ENCODE measurements around the gene PLXDC1. TPM values are rescaled to one million over a fixed set of nuclear protein-coding genes. Genes with fewer than 3 reads are reported as not detected.

Gene PLXDC1
- total RNA-seq, 6 experiments from 2014 or later: 0.11 to 1.6 (median 0.54) TPM

GRCh38 chr17:39175695-39176093 is 24.3 kb upstream of the PLXDC1 start:
- DNase-seq (no peak), ATAC-seq (no peak)
- no peaks in the 10 kb centered on the region for H3K9me3 ChIP-seq
- WGBS (ENCODE audit: insufficient coverage, low coverage, low lambda C conversion rate, missing lambda C conversion rate): no CpG with 5 or more reads among the region's 10 CpGs
- intact Hi-C loops (cut with DNase I): no loop called here
- H3K4me1 ChIP-seq: no peaks in the 10 kb centered on the region
- no peaks in the 10 kb centered on the region for H3K27me3 ChIP-seq
- TF ChIP-seq, protein P1, sequence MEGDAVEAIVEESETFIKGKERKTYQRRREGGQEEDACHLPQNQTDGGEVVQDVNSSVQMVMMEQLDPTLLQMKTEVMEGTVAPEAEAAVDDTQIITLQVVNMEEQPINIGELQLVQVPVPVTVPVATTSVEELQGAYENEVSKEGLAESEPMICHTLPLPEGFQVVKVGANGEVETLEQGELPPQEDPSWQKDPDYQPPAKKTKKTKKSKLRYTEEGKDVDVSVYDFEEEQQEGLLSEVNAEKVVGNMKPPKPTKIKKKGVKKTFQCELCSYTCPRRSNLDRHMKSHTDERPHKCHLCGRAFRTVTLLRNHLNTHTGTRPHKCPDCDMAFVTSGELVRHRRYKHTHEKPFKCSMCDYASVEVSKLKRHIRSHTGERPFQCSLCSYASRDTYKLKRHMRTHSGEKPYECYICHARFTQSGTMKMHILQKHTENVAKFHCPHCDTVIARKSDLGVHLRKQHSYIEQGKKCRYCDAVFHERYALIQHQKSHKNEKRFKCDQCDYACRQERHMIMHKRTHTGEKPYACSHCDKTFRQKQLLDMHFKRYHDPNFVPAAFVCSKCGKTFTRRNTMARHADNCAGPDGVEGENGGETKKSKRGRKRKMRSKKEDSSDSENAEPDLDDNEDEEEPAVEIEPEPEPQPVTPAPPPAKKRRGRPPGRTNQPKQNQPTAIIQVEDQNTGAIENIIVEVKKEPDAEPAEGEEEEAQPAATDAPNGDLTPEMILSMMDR (IDR thresholded peaks at IDR 0.05): no peak
- TF ChIP-seq POLR2A (IDR thresholded peaks at IDR 0.05): no peak
- no peaks in the 10 kb centered on the region for H3K36me3 ChIP-seq
- no peak overlapping the region for H3K27ac ChIP-seq
- H3K4me3 ChIP-seq: no peak overlapping the region

DNA sequence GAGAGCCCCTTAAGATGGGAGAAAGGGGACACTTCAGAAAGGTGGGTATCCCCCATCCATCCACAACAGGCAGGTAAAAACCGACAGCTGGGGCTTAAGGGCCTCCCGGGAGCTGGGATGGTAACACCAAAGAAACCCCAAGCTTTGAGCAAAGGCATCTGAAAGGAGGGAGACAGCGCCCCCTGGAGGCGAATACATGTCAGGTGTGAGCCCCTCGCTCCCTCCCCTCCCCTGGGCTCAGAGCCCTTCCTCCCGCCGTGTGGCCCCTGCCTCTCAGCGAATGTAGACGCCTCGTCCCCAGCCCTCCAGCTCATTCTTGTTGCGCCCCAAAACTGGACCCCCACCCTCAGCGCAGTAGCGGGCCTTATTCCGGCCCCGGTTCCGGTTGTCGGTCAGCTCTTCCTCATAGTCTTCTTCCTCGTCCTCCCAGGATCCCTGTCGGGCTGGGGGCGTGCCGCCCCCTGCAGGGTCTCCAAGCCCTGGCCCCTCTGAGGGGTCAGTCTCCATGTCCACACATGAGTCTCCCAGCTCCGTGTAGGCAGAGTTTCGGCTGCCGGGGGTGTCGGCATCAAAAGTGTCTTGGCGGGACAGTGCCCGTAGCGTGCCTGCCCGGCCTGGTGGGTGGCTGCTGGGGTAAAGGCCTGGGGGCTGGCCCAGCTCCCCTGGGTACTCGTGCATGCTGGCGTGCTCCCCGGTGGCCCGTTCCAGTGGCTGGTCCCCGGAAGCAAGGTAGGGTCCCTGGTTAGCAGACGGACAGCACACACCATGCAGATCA is 23.7 kb upstream of the PLXDC1 start:
- 31% methylated on average over 19 of the region's 35 CpGs for WGBS (ENCODE audit: insufficient coverage, low coverage, low lambda C conversion rate, missing lambda C conversion rate)
- intact Hi-C loops (cut with DNase I): no loop called here

GRCh38 chr17:39173526-39174274 is 22.3 kb upstream of the PLXDC1 start:
- no peaks in the 10 kb centered on the region for H3K9me3 ChIP-seq
- no peak overlapping the region for H3K4me3 ChIP-seq
- no peak for TF ChIP-seq POLR2A (IDR thresholded peaks at IDR 0.05)
- TF ChIP-seq, protein P1 (IDR thresholded peaks at IDR 0.05): no peak
- H3K36me3 ChIP-seq: no peaks in the 10 kb centered on the region
- 55% methylated on average over 6 of the region's 10 CpGs for WGBS (ENCODE audit: insufficient coverage, low coverage, low lambda C conversion rate, missing lambda C conversion rate)
- no peaks in the 10 kb centered on the region for H3K4me1 ChIP-seq
- ATAC-seq (peak in 1 of 4 donors; percentile 6), DNase-seq (no peak)
- H3K27me3 ChIP-seq: no peaks in the 10 kb centered on the region
- intact Hi-C loops (cut with DNase I): no loop called here
- no peak overlapping the region for H3K27ac ChIP-seq

More for the DNA sequence above, 23.7 kb upstream of the PLXDC1 start:
- H3K4me3 ChIP-seq: no peak overlapping the region
- H3K36me3 ChIP-seq: no peaks in the 10 kb centered on the region
- H3K9me3 ChIP-seq: no peaks in the 10 kb centered on the region
- peak; percentile 51 to 77 (median 74) for ATAC-seq
- H3K27ac ChIP-seq: no peak overlapping the region
- H3K4me1 ChIP-seq: no peaks in the 10 kb centered on the region
- TF ChIP-seq POLR2A (IDR thresholded peaks at IDR 0.05): no peak
- TF ChIP-seq, protein P1 (IDR thresholded peaks at IDR 0.05): peak; percentile 59 to 83 (median 79)
- no peaks in the 10 kb centered on the region for H3K27me3 ChIP-seq
- DNase-seq: peak in 1 of 3 donors; percentile 60

DNA sequence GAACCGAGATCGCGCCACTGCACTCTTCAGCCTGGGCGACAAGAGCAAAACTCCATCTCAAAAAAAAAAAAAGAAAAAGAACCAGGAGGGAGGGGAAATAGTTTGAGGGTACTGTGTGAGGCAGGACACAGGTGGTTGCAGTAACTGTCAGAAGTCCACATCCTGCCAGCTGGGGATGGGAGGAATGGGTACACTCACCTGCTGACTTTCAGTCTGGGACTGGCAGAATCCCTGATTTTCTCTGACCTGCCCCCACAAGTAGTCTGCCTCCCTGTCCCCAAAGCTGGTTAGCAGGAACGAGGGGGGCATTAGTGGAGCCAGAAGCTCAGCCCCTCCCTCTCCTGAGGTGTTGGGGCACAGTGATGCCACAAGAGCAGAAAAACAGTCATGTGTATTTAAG is 21.6 kb upstream of the PLXDC1 start:
- intact Hi-C loops (cut with DNase I): no loop called here
- Histone ChIP-seq H3K27ac (no peak overlapping the region), H3K4me1 (no peaks in the 10 kb centered on the region), H3K4me3 (no peak overlapping the region), H3K36me3 (no peaks in the 10 kb centered on the region), H3K9me3 (no peaks in the 10 kb centered on the region), H3K27me3 (no peaks in the 10 kb centered on the region)
- no peak for DNase-seq
- TF ChIP-seq, protein P1 (IDR thresholded peaks at IDR 0.05): no peak
- no peak for TF ChIP-seq POLR2A (IDR thresholded peaks at IDR 0.05)
- 82% methylated on average over 4 of the region's 5 CpGs for WGBS (ENCODE audit: insufficient coverage, low coverage, low lambda C conversion rate, missing lambda C conversion rate)
- no peak for ATAC-seq

Data from right lobe of liver (tissue), 6 donors.